Nephron (organoid): ENCODE measurements around the gene SRSF3.
"Not testable (repeated sequence)": the region's sequence is repeated elsewhere in the genome, so short reads cannot be mapped to it uniquely, and the experiment has no call there.

Experiments used
- H3K27ac Mint-ChIP-seq, 3 experiments: 2 replicates each; pipeline ENCODE4 v1.8.0; 2020; ENCODE audit warnings: mixed read lengths in 3 of 3, mild to moderate bottlenecking in 2 of 3, moderate library complexity in 1 of 3
- H3K27me3 Mint-ChIP-seq: 2 replicates; pipeline ENCODE4 v1.8.0; 2021; ENCODE audit warnings: low read depth, mild to moderate bottlenecking, moderate library complexity, mixed read lengths
- H3K36me3 Mint-ChIP-seq: 2 replicates; pipeline ENCODE4 v1.8.0; 2020; ENCODE audit warnings: low read depth, mixed read lengths
- H3K4me1 Mint-ChIP-seq: 2 replicates; pipeline ENCODE4 v1.8.0; 2020; ENCODE audit warnings: mixed read lengths
- H3K4me3 Mint-ChIP-seq, 3 experiments: 2 replicates each; pipeline ENCODE4 v1.8.0; 2020; ENCODE audit warnings: mild to moderate bottlenecking in 3 of 3, mixed read lengths in 3 of 3, moderate library complexity in 2 of 3
- H3K9me3 Mint-ChIP-seq: 2 replicates; pipeline ENCODE4 v1.8.0; 2020; ENCODE audit warnings: mixed read lengths
- TF ChIP-seq, protein P1 (sequence below), 3 experiments: fragments of 200-600 bp; sonication (generic); IDR thresholded peaks; one replicate each; pipeline ENCODE4 v1.5.0; 2021; ENCODE audit warnings: antibody characterized with exemption in 3 of 3; ENCODE audit not compliant: unreplicated experiment in 3 of 3

Gene SRSF3

DNA sequence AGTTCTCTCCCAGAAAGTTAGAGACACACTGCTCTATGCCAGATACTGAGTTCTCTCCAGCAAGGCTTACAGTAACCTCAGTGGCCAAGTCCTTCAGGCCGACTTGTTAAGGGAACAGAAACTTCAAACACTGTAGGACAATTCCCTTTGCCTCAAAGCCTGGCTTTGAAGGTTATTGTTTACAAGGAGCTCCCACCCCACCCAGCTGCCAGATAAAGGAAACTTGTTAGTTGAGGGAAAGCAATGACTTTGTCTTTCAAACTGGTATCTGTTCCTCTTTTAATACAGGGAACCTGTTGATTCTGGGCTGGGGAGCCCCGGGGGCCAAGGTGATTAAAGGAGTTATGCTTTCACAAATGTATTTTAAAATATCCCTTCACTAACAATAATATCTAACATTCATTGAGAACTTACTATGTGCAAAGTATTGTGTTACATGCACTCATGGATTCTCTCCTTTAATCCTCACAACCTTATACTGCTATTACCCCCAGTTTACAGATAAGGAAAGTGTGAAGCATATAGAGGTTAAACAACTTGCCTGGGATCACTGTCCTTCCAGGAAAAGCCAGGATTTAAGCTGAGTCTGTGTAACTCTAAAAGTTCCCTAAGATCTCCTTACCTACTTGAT lies 56.8 kb downstream of the SRSF3 start:
- no peaks in the 10 kb centered on the region for H3K9me3 Mint-ChIP-seq
- H3K27me3 Mint-ChIP-seq = peaks cover 21% of the 10 kb centered on the region
- H3K36me3 Mint-ChIP-seq = no peaks in the 10 kb centered on the region
- peaks cover 17% of the 10 kb centered on the region for H3K4me1 Mint-ChIP-seq
- no peak overlapping the region for H3K4me3 Mint-ChIP-seq
- TF ChIP-seq, protein P1, sequence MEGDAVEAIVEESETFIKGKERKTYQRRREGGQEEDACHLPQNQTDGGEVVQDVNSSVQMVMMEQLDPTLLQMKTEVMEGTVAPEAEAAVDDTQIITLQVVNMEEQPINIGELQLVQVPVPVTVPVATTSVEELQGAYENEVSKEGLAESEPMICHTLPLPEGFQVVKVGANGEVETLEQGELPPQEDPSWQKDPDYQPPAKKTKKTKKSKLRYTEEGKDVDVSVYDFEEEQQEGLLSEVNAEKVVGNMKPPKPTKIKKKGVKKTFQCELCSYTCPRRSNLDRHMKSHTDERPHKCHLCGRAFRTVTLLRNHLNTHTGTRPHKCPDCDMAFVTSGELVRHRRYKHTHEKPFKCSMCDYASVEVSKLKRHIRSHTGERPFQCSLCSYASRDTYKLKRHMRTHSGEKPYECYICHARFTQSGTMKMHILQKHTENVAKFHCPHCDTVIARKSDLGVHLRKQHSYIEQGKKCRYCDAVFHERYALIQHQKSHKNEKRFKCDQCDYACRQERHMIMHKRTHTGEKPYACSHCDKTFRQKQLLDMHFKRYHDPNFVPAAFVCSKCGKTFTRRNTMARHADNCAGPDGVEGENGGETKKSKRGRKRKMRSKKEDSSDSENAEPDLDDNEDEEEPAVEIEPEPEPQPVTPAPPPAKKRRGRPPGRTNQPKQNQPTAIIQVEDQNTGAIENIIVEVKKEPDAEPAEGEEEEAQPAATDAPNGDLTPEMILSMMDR (IDR thresholded peaks at IDR 0.05; ENCODE audit: unreplicated experiment in 3 of 3) = no peak
- peak overlapping the region in 1 of 3 experiments; percentile 8 for H3K27ac Mint-ChIP-seq

DNA sequence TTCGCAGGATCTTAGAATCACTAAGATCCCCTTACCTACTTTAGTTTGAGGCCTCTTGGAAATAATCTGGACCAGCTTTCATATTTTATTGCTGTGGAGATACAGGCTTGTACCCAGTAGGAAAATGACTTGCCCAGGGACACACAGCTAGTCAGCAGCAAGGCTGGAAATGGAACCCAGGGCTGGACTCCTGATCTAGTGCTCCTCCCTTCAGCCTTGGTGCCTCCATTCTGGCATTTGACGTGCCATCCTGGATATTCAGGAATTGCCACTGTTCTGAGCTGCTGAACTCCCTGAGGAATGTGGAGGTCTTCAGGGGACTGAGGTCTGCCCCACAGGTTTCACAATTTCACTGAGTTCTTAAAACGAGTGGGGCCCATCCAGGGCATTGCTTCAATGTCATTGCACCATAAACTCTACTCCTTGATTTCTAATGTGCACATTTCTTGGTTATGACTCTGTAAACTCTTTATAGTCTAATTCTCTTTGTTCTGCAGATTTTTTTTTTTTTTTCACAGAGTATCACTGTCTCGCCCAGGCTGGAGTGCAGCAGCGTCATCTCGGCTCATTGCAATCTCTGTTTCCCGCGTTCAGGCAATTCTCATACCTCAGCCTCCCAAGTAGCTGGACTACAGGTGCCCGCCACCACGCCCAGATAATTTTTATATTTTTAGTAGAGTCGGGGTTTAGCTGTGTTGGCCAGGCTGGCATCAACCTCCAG lies 57.7 kb downstream of the SRSF3 start:
- no peak overlapping the region for H3K27ac Mint-ChIP-seq
- H3K27me3 Mint-ChIP-seq = peaks cover 18% of the 10 kb centered on the region
- H3K9me3 Mint-ChIP-seq = no peaks in the 10 kb centered on the region
- TF ChIP-seq, protein P1 (IDR thresholded peaks at IDR 0.05; ENCODE audit: unreplicated experiment in 3 of 3) = no peak
- H3K36me3 Mint-ChIP-seq = no peaks in the 10 kb centered on the region
- H3K4me3 Mint-ChIP-seq = no peak overlapping the region
- H3K4me1 Mint-ChIP-seq = peaks cover 17% of the 10 kb centered on the region

DNA sequence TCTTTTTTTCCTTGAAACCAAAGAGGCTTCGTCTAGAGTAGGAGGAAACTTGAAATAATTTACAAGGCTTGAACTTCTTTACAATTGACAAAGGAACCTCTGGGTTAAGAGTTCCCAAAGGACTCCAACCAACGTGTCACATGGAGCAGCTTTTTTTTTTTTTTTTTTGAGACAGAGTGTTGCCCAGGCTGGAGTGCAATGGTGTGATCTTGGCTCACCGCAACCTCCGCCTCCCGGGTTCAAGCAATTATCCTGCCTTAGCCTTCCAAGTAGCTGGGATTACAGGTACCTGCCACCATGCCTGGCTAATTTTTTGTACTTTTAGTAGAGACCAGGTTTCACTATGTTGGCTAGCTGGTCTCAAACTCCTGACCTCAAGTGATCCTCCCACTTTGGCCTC lies 60.3 kb downstream of the SRSF3 start:
- Mint-ChIP-seq H3K27me3 (peaks cover 14% of the 10 kb centered on the region), H3K4me1 (peaks cover 25% of the 10 kb centered on the region)
- not testable (repeated sequence) for H3K27ac Mint-ChIP-seq, H3K4me3 Mint-ChIP-seq, H3K36me3 Mint-ChIP-seq, H3K9me3 Mint-ChIP-seq
